ENCODE measurements around the gene MIR17HG. TPM values are rescaled to one million over a fixed set of nuclear protein-coding genes. Genes with fewer than 3 reads are reported as not detected.

Gene MIR17HG
- total RNA-seq, 1 donor from 2014 or later, result 1.7 TPM

DNA sequence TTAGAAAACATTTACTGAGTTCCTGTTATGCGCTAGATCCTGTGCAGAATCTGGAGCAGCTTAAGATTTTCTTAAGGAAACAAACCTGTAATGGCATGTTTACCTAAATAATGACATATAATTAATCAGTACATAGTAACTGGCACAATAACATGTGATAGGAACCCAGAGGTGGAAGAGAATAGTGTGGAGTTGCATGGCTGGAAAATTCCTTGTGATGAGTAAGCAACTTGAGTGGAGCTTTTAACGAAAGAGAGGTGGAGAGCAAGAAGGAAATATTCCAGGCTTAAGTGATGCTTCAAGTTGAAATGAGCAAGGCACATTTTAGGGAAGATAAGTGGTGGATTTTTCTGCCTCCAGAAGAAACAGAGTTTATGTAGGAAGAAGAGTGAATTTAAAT, 41.7 kb downstream of the MIR17HG start:
- Histone ChIP-seq H3K4me1 (no peaks in the 10 kb centered on the region), H3K36me3 (no peaks in the 10 kb centered on the region), H3K4me3 (no peak overlapping the region), H3K27ac (no peak overlapping the region), H3K9me3 (no peaks in the 10 kb centered on the region), H3K27me3 (no peaks in the 10 kb centered on the region)
- TF ChIP-seq POLR2A (IDR thresholded peaks at IDR 0.05) (no peak), POLR2AphosphoS5 (IDR thresholded peaks at IDR 0.05; ENCODE audit: insufficient read depth in 1 of 2, low read depth in 1 of 2) (no peak)
- TF ChIP-seq, protein P1, sequence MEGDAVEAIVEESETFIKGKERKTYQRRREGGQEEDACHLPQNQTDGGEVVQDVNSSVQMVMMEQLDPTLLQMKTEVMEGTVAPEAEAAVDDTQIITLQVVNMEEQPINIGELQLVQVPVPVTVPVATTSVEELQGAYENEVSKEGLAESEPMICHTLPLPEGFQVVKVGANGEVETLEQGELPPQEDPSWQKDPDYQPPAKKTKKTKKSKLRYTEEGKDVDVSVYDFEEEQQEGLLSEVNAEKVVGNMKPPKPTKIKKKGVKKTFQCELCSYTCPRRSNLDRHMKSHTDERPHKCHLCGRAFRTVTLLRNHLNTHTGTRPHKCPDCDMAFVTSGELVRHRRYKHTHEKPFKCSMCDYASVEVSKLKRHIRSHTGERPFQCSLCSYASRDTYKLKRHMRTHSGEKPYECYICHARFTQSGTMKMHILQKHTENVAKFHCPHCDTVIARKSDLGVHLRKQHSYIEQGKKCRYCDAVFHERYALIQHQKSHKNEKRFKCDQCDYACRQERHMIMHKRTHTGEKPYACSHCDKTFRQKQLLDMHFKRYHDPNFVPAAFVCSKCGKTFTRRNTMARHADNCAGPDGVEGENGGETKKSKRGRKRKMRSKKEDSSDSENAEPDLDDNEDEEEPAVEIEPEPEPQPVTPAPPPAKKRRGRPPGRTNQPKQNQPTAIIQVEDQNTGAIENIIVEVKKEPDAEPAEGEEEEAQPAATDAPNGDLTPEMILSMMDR (IDR thresholded peaks at IDR 0.05), result no peak
- DNase-seq (ENCODE audit: extremely low spot score in 2 of 2), result no peak
- intact Hi-C loops (cut with DNase I), result no loop called here

DNA sequence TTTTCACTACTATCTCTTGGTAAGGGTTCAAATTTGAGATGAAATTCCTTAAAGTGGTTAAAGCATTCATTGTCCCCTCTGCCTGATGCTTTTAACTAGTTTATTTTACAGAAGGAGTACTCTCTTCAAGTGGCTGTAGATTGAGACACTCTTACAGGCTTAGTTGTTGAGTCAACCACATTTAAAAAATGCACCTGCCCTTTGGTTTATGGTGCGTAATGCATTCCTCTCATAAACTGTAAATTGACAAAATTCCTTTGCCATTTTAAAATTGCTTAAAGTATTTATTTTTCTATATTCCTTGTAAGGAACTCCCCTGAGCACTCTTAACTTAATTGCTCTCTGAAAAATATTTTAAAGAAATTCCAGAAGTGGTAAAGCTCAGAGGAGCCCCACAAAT, 50.1 kb downstream of the MIR17HG start:
- H3K4me1 ChIP-seq, result peaks cover 12% of the 10 kb centered on the region
- no peak overlapping the region for H3K27ac ChIP-seq
- TF ChIP-seq, protein P1 (IDR thresholded peaks at IDR 0.05), result no peak
- intact Hi-C loops (cut with DNase I), result no loop called here
- DNase-seq (ENCODE audit: extremely low spot score in 2 of 2), result no peak
- no peaks in the 10 kb centered on the region for H3K27me3 ChIP-seq
- no peaks in the 10 kb centered on the region for H3K36me3 ChIP-seq
- H3K9me3 ChIP-seq, result no peaks in the 10 kb centered on the region
- no peak overlapping the region for H3K4me3 ChIP-seq

DNA sequence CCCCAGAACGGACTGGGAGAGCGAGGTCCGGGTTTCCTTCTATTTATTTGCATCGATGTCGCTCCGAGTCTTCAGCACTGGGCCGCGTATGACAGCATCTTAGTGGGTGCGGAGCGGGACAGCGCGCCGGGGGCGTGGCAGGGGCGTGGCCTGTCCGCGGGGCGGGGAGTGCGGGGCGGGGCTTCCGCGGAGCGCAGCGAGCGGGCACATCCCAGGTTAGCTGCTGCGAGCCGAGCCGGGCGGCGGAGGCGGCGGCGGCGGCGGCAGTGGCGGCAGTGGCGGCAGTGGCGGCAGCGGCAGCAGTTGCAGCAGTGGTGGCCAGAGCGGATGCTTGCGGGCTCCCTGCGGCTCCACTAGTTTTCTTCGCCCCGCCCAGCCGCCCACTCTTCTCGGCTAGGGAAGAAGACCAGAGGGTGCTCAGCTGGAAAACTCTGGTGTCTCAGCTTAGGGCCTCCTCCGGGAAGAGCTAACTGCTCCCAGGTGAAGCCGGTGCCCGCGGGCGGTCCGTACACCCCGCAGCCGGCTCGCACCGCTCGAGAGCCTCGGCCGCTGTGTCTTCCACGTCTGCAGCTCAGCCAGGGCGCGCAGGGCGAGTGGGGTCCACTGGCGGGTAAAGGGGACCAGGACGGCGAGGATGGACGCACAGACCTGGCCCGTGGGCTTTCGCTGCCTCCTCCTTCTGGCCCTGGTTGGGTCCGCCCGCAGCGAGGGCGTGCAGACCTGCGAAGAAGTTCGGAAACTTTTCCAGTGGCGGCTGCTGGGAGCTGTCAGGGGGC, 51.1 kb downstream of the MIR17HG start, which contains the start of gene GPC5:
Gene GPC5, plus strand, starts transcription at position 209 of the 776 bp plus-strand sequence.
- H3K4me1 ChIP-seq, result peaks cover 12% of the 10 kb centered on the region
- no peak for TF ChIP-seq POLR2A (IDR thresholded peaks at IDR 0.05)
- TF ChIP-seq, protein P1 (IDR thresholded peaks at IDR 0.05), result no peak
- no peak for TF ChIP-seq POLR2AphosphoS5 (IDR thresholded peaks at IDR 0.05; ENCODE audit: insufficient read depth in 1 of 2, low read depth in 1 of 2)
- peak within 1 kb of the TSS; percentile 42 to 55 for H3K4me3 ChIP-seq
- no peaks in the 10 kb centered on the region for H3K9me3 ChIP-seq
- intact Hi-C loops (cut with DNase I), result no loop called here
- no peaks in the 10 kb centered on the region for H3K36me3 ChIP-seq
- DNase-seq (ENCODE audit: extremely low spot score in 2 of 2), result no peak
- H3K27me3 ChIP-seq, result no peaks in the 10 kb centered on the region
- no peak within 1 kb of the TSS for H3K27ac ChIP-seq

DNA sequence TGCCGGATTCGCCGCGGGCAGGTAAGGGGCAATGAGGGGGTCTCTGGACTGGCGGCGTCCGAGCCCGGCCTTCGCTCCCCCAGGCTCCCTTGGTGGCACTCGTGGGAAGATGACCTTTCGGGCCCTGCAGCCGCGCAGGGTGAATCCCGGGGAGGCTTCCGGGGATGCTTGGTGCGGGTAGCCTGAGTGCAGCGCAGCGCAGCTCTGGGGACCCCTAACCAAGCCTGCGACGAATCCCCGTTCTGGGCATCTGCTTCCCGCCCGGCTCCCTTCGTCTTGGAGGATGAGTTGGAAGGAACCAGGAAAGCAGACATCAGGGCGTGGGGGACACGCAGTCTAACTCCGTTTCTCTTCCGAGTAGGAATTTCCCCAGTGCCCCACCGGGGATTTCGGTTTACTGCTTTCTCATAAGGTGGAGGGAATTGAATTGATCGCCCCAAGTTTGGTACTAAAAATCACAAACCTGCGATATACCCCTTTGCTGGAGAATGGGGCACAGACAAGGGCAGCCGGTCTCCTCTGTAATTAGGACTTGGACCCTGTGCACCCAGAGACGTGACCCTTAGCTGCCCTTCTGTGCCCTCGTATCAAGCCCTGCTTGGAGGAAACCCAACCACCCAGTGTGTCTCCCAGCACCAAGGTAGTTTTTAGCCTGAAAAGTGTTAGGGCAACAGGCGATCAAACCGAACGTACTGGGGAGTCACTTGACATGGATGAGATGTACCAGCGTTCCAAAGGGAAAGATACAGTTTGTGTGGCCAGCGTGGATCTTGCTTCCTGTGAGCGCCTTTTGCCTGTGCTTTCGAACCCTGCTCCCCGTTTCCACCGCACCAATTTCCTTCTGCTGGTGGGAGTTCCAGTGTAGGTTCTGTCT, 51.9 kb downstream of the MIR17HG start:
- TF ChIP-seq POLR2A (IDR thresholded peaks at IDR 0.05), result no peak
- TF ChIP-seq POLR2AphosphoS5 (IDR thresholded peaks at IDR 0.05; ENCODE audit: insufficient read depth in 1 of 2, low read depth in 1 of 2), result no peak
- TF ChIP-seq, protein P1 (IDR thresholded peaks at IDR 0.05), result no peak
- Histone ChIP-seq H3K9me3 (no peaks in the 10 kb centered on the region), H3K36me3 (no peaks in the 10 kb centered on the region), H3K4me1 (peaks cover 12% of the 10 kb centered on the region), H3K27me3 (no peaks in the 10 kb centered on the region), H3K4me3 (peak overlapping the region; percentile 42 to 55), H3K27ac (no peak overlapping the region)
- no peak for DNase-seq (ENCODE audit: extremely low spot score in 2 of 2)
- intact Hi-C loops (cut with DNase I), result no loop called here

DNA sequence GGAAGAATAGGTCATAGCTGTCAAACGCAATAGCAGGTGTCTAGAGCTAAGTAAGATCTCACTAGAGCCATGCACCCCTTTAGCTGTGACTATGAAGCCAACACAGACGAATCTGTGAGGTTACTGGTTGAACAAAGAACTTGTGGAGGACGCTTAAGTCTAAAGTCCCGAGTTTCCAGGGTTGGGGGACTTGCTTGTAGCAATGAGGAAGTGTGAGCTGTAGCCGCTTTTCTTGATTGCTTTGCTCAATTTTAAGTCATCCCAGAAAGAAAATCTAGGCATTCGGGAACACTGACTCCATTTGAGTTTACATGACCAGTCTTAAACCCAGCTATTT, 52.5 kb downstream of the MIR17HG start:
- intact Hi-C loops (cut with DNase I), result no loop called here
- DNase-seq (ENCODE audit: extremely low spot score in 2 of 2), result no peak
- Histone ChIP-seq H3K9me3 (no peaks in the 10 kb centered on the region), H3K36me3 (no peaks in the 10 kb centered on the region), H3K27ac (no peak overlapping the region), H3K4me1 (peaks cover 12% of the 10 kb centered on the region), H3K27me3 (no peaks in the 10 kb centered on the region), H3K4me3 (no peak overlapping the region)
- no peak for TF ChIP-seq POLR2AphosphoS5 (IDR thresholded peaks at IDR 0.05; ENCODE audit: insufficient read depth in 1 of 2, low read depth in 1 of 2)
- TF ChIP-seq, protein P1 (IDR thresholded peaks at IDR 0.05), result no peak
- no peak for TF ChIP-seq POLR2A (IDR thresholded peaks at IDR 0.05)
